Measurements from ENCODE around the gene BANF2. TPM values are rescaled to one million over a fixed set of nuclear protein-coding genes. Genes with fewer than 3 reads are reported as not detected.

The BANF2 gene
- total RNA-seq, 4 donors from 2014 or later: not detected

- no peak overlapping the region for H3K27ac ChIP-seq
- peaks cover 0 to 4% (median 0%) of the 10 kb centered on the region in 4 donors for H3K9me3 ChIP-seq
- DNase-seq (ENCODE audit: low spot score in 2 of 2): no peak
- no peak for TF ChIP-seq CTCF (IDR thresholded peaks at IDR 0.05)
- no peak for TF ChIP-seq EP300 (IDR thresholded peaks at IDR 0.05)
- no peak overlapping the region for H3K4me3 ChIP-seq
- H3K36me3 ChIP-seq: no peaks in the 10 kb centered on the region
- 25 to 29% methylated on average over 2 of the region's 2 CpGs for WGBS, 2 donors
- H3K4me1 ChIP-seq: no peaks in the 10 kb centered on the region
- H3K27me3 ChIP-seq: no peaks in the 10 kb centered on the region
These were observed 52.7 kb downstream of the BANF2 start for GRCh38 chr20:17752459-17752858.

GRCh38 chr20:17753516-17753915 lies 53.8 kb downstream of the BANF2 start:
- no peaks in the 10 kb centered on the region for H3K36me3 ChIP-seq
- no peaks in the 10 kb centered on the region for H3K4me1 ChIP-seq
- no peak overlapping the region for H3K27ac ChIP-seq
- no peak for TF ChIP-seq POLR2A (IDR thresholded peaks at IDR 0.05)
- TF ChIP-seq EP300 (IDR thresholded peaks at IDR 0.05): no peak
- no peak for TF ChIP-seq CTCF (IDR thresholded peaks at IDR 0.05)
- H3K9me3 ChIP-seq: peaks cover 0 to 14% (median 0%) of the 10 kb centered on the region in 4 donors
- no peak overlapping the region for H3K4me3 ChIP-seq
- DNase-seq (ENCODE audit: low spot score in 2 of 2): no peak
- no peaks in the 10 kb centered on the region for H3K27me3 ChIP-seq
- 81 to 87% methylated on average over 4 of the region's 4 CpGs for whole genome bisulfite sequencing, 2 donors

- TF ChIP-seq EP300 (IDR thresholded peaks at IDR 0.05): no peak
- no peak for TF ChIP-seq CTCF (IDR thresholded peaks at IDR 0.05)
- no peak for TF ChIP-seq POLR2A (IDR thresholded peaks at IDR 0.05)
- peaks cover 0 to 26% (median 0%) of the 10 kb centered on the region in 4 donors for H3K9me3 ChIP-seq
- DNase-seq (ENCODE audit: low spot score in 2 of 2): no peak
- H3K4me3 ChIP-seq: no peak overlapping the region
- H3K27me3 ChIP-seq: no peaks in the 10 kb centered on the region
- no peak overlapping the region for H3K27ac ChIP-seq
- no peaks in the 10 kb centered on the region for H3K36me3 ChIP-seq
- H3K4me1 ChIP-seq: no peaks in the 10 kb centered on the region
- 70 to 75% methylated on average over 6 of the region's 6 CpGs for WGBS, 2 donors
These were observed 56.8 kb downstream of the BANF2 start for GRCh38 chr20:17756529-17756928.

GRCh38 chr20:17757496-17757895 lies 57.7 kb downstream of the BANF2 start:
- TF ChIP-seq POLR2A (IDR thresholded peaks at IDR 0.05) (no peak), CTCF (IDR thresholded peaks at IDR 0.05) (no peak), EP300 (IDR thresholded peaks at IDR 0.05) (no peak)
- DNase-seq (ENCODE audit: low spot score in 2 of 2): no peak
- WGBS, 2 donors: 89 to 95% methylated on average over 2 of the region's 2 CpGs

GRCh38 chr20:17758010-17758409 lies 58.2 kb downstream of the BANF2 start:
- TF ChIP-seq POLR2A (IDR thresholded peaks at IDR 0.05) (no peak), EP300 (IDR thresholded peaks at IDR 0.05) (no peak), CTCF (IDR thresholded peaks at IDR 0.05) (no peak)
- Histone ChIP-seq H3K27me3 (no peaks in the 10 kb centered on the region), H3K36me3 (no peaks in the 10 kb centered on the region), H3K4me1 (no peaks in the 10 kb centered on the region), H3K27ac (no peak overlapping the region), H3K4me3 (no peak overlapping the region), H3K9me3 (peaks cover 0 to 26% (median 0%) of the 10 kb centered on the region in 4 donors)
- 77 to 96% methylated on average over 3 of the region's 3 CpGs for WGBS, 2 donors
- no peak for DNase-seq (ENCODE audit: low spot score in 2 of 2)

More at GRCh38 chr20:17757496-17757895, 57.7 kb downstream of the BANF2 start:
- no peaks in the 10 kb centered on the region for H3K27me3 ChIP-seq
- peaks cover 0 to 26% (median 0%) of the 10 kb centered on the region in 4 donors for H3K9me3 ChIP-seq
- no peak overlapping the region for H3K4me3 ChIP-seq
- H3K27ac ChIP-seq: no peak overlapping the region
- no peaks in the 10 kb centered on the region for H3K36me3 ChIP-seq
- H3K4me1 ChIP-seq: no peaks in the 10 kb centered on the region
